HepG2 (cell line): ENCODE data around the gene TMEM9.

Experiments used
- GMEB1 ChIP-seq: sonication (generic); formaldehyde crosslinking; IDR thresholded peaks from 2 replicates; pipeline ENCODE4 v1.5.1; 2020; ENCODE audit warnings: missing genetic modification reagents, mild to moderate bottlenecking, borderline replicate concordance
- ZNF20 ChIP-seq: sonication (generic); formaldehyde crosslinking; IDR thresholded peaks from 2 replicates; pipeline ENCODE4 v1.4.0; 2020; ENCODE audit warnings: mild to moderate bottlenecking, moderate library complexity, missing genetic modification reagents
- ZNF629 ChIP-seq: sonication (generic); formaldehyde crosslinking; conservative IDR thresholded peaks from 2 replicates; pipeline ENCODE4 v1.5.0; 2020; ENCODE audit warnings: missing genetic modification reagents
- TF ChIP-seq, protein P1 (sequence below): sonication (generic); formaldehyde crosslinking; IDR thresholded peaks from 2 replicates; pipeline ENCODE4 v1.5.0; 2020; ENCODE audit warnings: mild to moderate bottlenecking, missing genetic modification reagents

DNA sequence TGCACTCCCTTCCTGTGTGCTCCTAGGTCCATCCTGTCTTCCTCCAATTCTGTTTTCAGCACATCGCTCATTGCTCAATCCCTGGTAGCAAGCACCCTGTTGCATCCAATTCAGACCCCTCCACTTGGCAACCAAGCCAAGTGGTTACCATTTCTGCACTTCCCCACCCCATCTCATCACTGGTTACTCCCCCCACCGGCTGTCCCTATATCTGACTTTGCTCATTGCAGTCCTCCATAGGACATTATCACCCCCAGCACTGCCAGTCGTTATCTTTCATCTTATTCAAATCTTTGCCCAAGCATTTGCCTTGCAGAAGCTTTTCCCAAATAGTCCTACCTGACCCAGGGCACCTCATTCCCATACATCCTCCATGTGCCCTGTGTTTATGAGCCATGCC, 2.1 kb upstream of the TMEM9 start:
- TF ChIP-seq ZNF20 (CRISPR knock-in tag), result no peak
- no peak for TF ChIP-seq GMEB1
- TF ChIP-seq, protein P1, sequence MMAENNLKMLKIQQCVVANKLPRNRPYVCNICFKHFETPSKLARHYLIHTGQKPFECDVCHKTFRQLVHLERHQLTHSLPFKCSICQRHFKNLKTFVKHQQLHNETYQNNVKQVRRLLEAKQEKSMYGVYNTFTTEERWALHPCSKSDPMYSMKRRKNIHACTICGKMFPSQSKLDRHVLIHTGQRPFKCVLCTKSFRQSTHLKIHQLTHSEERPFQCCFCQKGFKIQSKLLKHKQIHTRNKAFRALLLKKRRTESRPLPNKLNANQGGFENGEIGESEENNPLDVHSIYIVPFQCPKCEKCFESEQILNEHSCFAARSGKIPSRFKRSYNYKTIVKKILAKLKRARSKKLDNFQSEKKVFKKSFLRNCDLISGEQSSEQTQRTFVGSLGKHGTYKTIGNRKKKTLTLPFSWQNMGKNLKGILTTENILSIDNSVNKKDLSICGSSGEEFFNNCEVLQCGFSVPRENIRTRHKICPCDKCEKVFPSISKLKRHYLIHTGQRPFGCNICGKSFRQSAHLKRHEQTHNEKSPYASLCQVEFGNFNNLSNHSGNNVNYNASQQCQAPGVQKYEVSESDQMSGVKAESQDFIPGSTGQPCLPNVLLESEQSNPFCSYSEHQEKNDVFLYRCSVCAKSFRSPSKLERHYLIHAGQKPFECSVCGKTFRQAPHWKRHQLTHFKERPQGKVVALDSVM, result no peak
- TF ChIP-seq ZNF629, result no peak
